HepG2 (cell line): ENCODE results near the gene CD68. TPM values are rescaled to one million over a fixed set of nuclear protein-coding genes. Genes with fewer than 3 reads are reported as not detected.

ENCODE experiments used
- CBX5 ChIP-seq: sonication (generic); formaldehyde crosslinking; IDR thresholded peaks from 2 replicates; pipeline ENCODE4 v1.4.0; 2020; ENCODE audit warnings: missing genetic modification reagents, borderline replicate concordance
- EED ChIP-seq: sonication (generic); formaldehyde crosslinking; IDR thresholded peaks from 2 replicates; pipeline ENCODE4 v1.5.0; 2020; ENCODE audit warnings: mild to moderate bottlenecking, missing genetic modification reagents
- FOXA1 ChIP-seq, 2 experiments: fragments of 450-650 bp in 1 of 2; sonication (generic) in 1 of 2; formaldehyde crosslinking in 1 of 2; IDR thresholded peaks; 2 replicates each; pipeline versions ENCODE4 v1.4.0 to v1.6.1; 2016 to 2020; ENCODE audit warnings: missing genetic modification reagents in 1 of 2
- GATA4 ChIP-seq: sonication (generic); IDR thresholded peaks from 2 replicates; pipeline ENCODE4 v1.6.1; 2016; ENCODE audit warnings: antibody characterized with exemption, low read depth, borderline replicate concordance
- HDAC6 ChIP-seq: fragments of 200-600 bp; sonication (generic); IDR thresholded peaks from 2 replicates; pipeline ENCODE4 v1.7.0; 2017; ENCODE audit warnings: mild to moderate bottlenecking, antibody characterized with exemption, low read length, low read depth
- HMGXB3 ChIP-seq: sonication (generic); formaldehyde crosslinking; IDR thresholded peaks from 2 replicates; pipeline ENCODE4 v1.4.0; 2020; ENCODE audit warnings: missing genetic modification reagents, borderline replicate concordance
- MTA1 ChIP-seq: sonication (generic); formaldehyde crosslinking; IDR thresholded peaks from 2 replicates; pipeline ENCODE4 v1.4.0; 2020; ENCODE audit warnings: missing genetic modification reagents, mild to moderate bottlenecking, borderline replicate concordance
- NCOA5 ChIP-seq: sonication (generic); formaldehyde crosslinking; IDR thresholded peaks from 2 replicates; pipeline ENCODE4 v1.4.0; 2020; ENCODE audit warnings: missing genetic modification reagents
- NR2F2 ChIP-seq: IDR thresholded peaks from 2 replicates; pipeline ENCODE4 v1.6.1; 2012; ENCODE audit warnings: low read depth, inconsistent platforms, borderline replicate concordance
- RBM22 ChIP-seq: fragments of 200-400 bp; formaldehyde crosslinking; optimal IDR thresholded peaks from 2 replicates; pipeline ENCODE3; 2017; ENCODE audit warnings: mild to moderate bottlenecking, low read length, moderate library complexity
- RFX3 ChIP-seq: IDR thresholded peaks from 2 replicates; pipeline ENCODE4 v1.6.1; 2016; ENCODE audit warnings: missing biosample characterization, missing genetic modification reagents
- SALL1 ChIP-seq: sonication (generic); formaldehyde crosslinking; IDR thresholded peaks from 2 replicates; pipeline ENCODE4 v1.8.0; 2022; ENCODE audit warnings: mild to moderate bottlenecking, missing genetic modification reagents
- SP2 ChIP-seq: sonication (generic); formaldehyde crosslinking; IDR thresholded peaks from 2 replicates; pipeline ENCODE4 v1.5.1; 2020; ENCODE audit warnings: mild to moderate bottlenecking, missing genetic modification reagents
- THAP9 ChIP-seq: sonication (generic); formaldehyde crosslinking; IDR thresholded peaks from 2 replicates; pipeline ENCODE4; 2020; ENCODE audit warnings: missing genetic modification reagents, mild to moderate bottlenecking, borderline replicate concordance
- ZFP36 ChIP-seq: fragments of 150-350 bp; IDR thresholded peaks from 2 replicates; pipeline ENCODE4 v1.6.1; 2018; ENCODE audit warnings: borderline replicate concordance, low read length, low read depth; ENCODE audit not compliant: partially characterized antibody
- ZNF280B ChIP-seq: sonication (generic); formaldehyde crosslinking; IDR thresholded peaks from 2 replicates; pipeline ENCODE4 v1.5.0; 2020; ENCODE audit warnings: missing genetic modification reagents, mild to moderate bottlenecking, borderline replicate concordance
- ZNF563 ChIP-seq: sonication (generic); formaldehyde crosslinking; IDR thresholded peaks from 2 replicates; pipeline ENCODE4 v1.8.0; 2022; ENCODE audit warnings: mild to moderate bottlenecking, moderate library complexity, missing genetic modification reagents
- ZNF564 ChIP-seq: sonication (generic); formaldehyde crosslinking; IDR thresholded peaks from 2 replicates; pipeline ENCODE4 v1.8.1; 2023; ENCODE audit warnings: mild to moderate bottlenecking, missing genetic modification reagents
- ZNF841 ChIP-seq: sonication (generic); formaldehyde crosslinking; IDR thresholded peaks from 2 replicates; pipeline ENCODE4 v1.8.1; 2023; ENCODE audit warnings: missing genetic modification reagents, borderline replicate concordance
- ZZZ3 ChIP-seq: sonication (generic); formaldehyde crosslinking; IDR thresholded peaks from 2 replicates; pipeline ENCODE4 v1.4.0; 2020; ENCODE audit warnings: missing genetic modification reagents, mild to moderate bottlenecking, borderline replicate concordance
- polyA plus RNA-seq, 8 experiments: library from polyadenylated mRNA; depleted of rRNA in 3 of 8; stranded (reverse) in 7 of 8; unstranded in 1 of 8; fragments of >200 nt; fragmentation: Illumina TruSeq in 4 of 8; extraction: Trizol in 4 of 8; gene quantifications; 2 replicates each; pipeline versions ENCODE4 v1.2.1 to v1.2.3, GENCODE V29; 2011 to 2016; ENCODE audit warnings: low read depth in 4 of 8, missing spikeins in 1 of 8, mixed read lengths in 1 of 8; ENCODE audit not compliant: insufficient read depth in 1 of 8
- total RNA-seq, 5 experiments: library from RNA; depleted of rRNA; stranded (reverse); fragments of >200 nt; fragmentation: Illumina TruSeq; extraction: Trizol; gene quantifications; 2 replicates each; pipeline ENCODE4 v1.2.3, GENCODE V29; 2016; ENCODE audit warnings: low read depth in 1 of 5

The CD68 gene
- total and polyA plus RNA-seq, 2 of the 13 experiments (the other 11 are each of a cell fraction or from before 2014, with no cell fraction given): 10.3 to 104 TPM

GRCh38 chr17:7627250-7628121 is 48.0 kb downstream of the CD68 start, which contains the start of gene SAT2 (continued):
- TF ChIP-seq HDAC6 (no peak), NR2F2 (peak; percentile 57; the same call in 1 of the 2 replicates), ZFP36 (no peak), SALL1 (peak; percentile 75; the same call in 1 of the 2 replicates), SP2 (peak; percentile 44; the same call in 1 of the 2 replicates), FOXA1 (IDR thresholded peaks at IDR 0.05) (no peak), FOXA1 (CRISPR knock-in tag; IDR thresholded peaks at IDR 0.05) (no peak), ZNF563 (peak; percentile 17; the same call in 1 of the 2 replicates), CBX5 (no peak), EED (CRISPR knock-in tag) (no peak), MTA1 (CRISPR knock-in tag) (0 out of 2 replicates have a peak, but pooled peaks have one; percentile 50), HMGXB3 (CRISPR knock-in tag) (no peak), ZNF564 (CRISPR knock-in tag) (no peak), ZNF280B (CRISPR knock-in tag) (no peak), RBM22 (no peak), NCOA5 (CRISPR knock-in tag) (no peak), THAP9 (CRISPR knock-in tag) (no peak), GATA4 (no peak), ZNF841 (no peak), ZZZ3 (CRISPR knock-in tag) (no peak), RFX3 (CRISPR knock-in tag) (no peak)
